A549 (cell line): ENCODE results near the gene ADGRF5. TPM values are rescaled to one million over a fixed set of nuclear protein-coding genes. Genes with fewer than 3 reads are reported as not detected.

Source experiments
- ATAC-seq, 2 experiments: fragments of 200-7000 bp in 1 of 2; fragments of >200 bp in 1 of 2; cut with Nextera tagmentation in 1 of 2; cut with Tn5 transposase in 1 of 2; 3 replicates each; pipeline versions ENCODE4 v1.8.0 to v1.9.1; 2018 to 2020; ENCODE audit warnings: mild to moderate bottlenecking in 1 of 2, moderate library complexity in 1 of 2
- CTCF ChIA-PET: fragments of 300-600 bp; sonication (Branson Sonifier 250); formaldehyde crosslinking; extraction: SDS; loops from one replicate; lab custom pipeline; 2021; ENCODE audit warnings: antibody characterized with exemption, inconsistent platforms; lab: Yijun Ruan, JAX
- POLR2A ChIA-PET: fragments of 350-600 bp; formaldehyde crosslinking; extraction: SDS; loops from one replicate; lab custom pipeline; 2021; ENCODE audit warnings: antibody characterized with exemption, inconsistent platforms; lab: Yijun Ruan, JAX
- DNase-seq, 2 experiments: peaks; one replicate each; pipeline versions ENCODE4 v3.0.0 to v3.0.0-alpha.2; 2011 to 2016; ENCODE audit warnings: low read depth in 1 of 2, low spot score in 1 of 2
- FAIRE-seq: peaks from 2 replicates; lab custom pipeline; 2011; peaks lifted over from hg19 to GRCh38; lab: Jason Lieb, UNC
- H3K27ac ChIP-seq, 2 experiments: fragments of >200 bp; sonication (Bioruptor Twin); formaldehyde crosslinking; 3 replicates each; pipeline ENCODE4 v1.5.1; 2016 to 2017
- H3K4me1 ChIP-seq: fragments of >200 bp; sonication (Bioruptor Twin); formaldehyde crosslinking; 3 replicates; pipeline ENCODE4 v1.6.1; 2016
- H3K4me2 ChIP-seq: fragments of >200 bp; sonication (Bioruptor Twin); formaldehyde crosslinking; 3 replicates; pipeline ENCODE4 v1.6.1; 2016
- H3K4me3 ChIP-seq: fragments of >200 bp; sonication (Bioruptor Twin); formaldehyde crosslinking; 3 replicates; pipeline ENCODE4 v1.5.1; 2016
- H3K9me3 ChIP-seq: fragments of >200 bp; sonication (Bioruptor Twin); formaldehyde crosslinking; 3 replicates; pipeline ENCODE4 v1.6.1; 2016
- CEBPB ChIP-seq, 2 experiments: fragments of >200 bp in 1 of 2; sonication (Bioruptor Twin) in 1 of 2; formaldehyde crosslinking in 1 of 2; IDR thresholded peaks; 2 replicates each; pipeline ENCODE4 v1.6.1; 2012 to 2016
- CHD2 ChIP-seq: fragments of 150-350 bp; IDR thresholded peaks from 2 replicates; pipeline ENCODE4 v1.6.1; 2014; ENCODE audit warnings: low read length; ENCODE audit not compliant: partially characterized antibody
- CHD4 ChIP-seq: fragments of 200-600 bp; sonication (generic); IDR thresholded peaks from 2 replicates; pipeline ENCODE4 v1.6.1; 2016; ENCODE audit warnings: antibody characterized with exemption, mild to moderate bottlenecking, borderline replicate concordance
- EHF ChIP-seq: fragments of 250-450 bp; sonication (Bioruptor Pico); IDR thresholded peaks from 2 replicates; pipeline ENCODE4 v1.5.0; 2020; ENCODE audit warnings: mild to moderate bottlenecking
- FOSL2 ChIP-seq, 2 experiments: fragments of 450-650 bp in 1 of 2; fragments of >200 bp in 1 of 2; sonication (Bioruptor Twin) in 1 of 2; formaldehyde crosslinking; IDR thresholded peaks; 2 replicates each; pipeline versions ENCODE4 v1.5.0 to v1.6.1; 2016 to 2020; ENCODE audit warnings: mild to moderate bottlenecking in 1 of 2, moderate library complexity in 1 of 2
- HES2 ChIP-seq: fragments of >200 bp; sonication (Bioruptor Twin); formaldehyde crosslinking; IDR thresholded peaks from 2 replicates; pipeline ENCODE4 v1.6.1; 2016
- HEYL ChIP-seq: fragments of 250-450 bp; sonication (Bioruptor Pico); IDR thresholded peaks from 2 replicates; pipeline ENCODE4 v1.8.0; 2021; ENCODE audit warnings: mild to moderate bottlenecking, moderate library complexity
- KDM5A ChIP-seq: fragments of 200-600 bp; sonication (generic); IDR thresholded peaks from 2 replicates; pipeline ENCODE4 v1.6.1; 2016; ENCODE audit warnings: antibody characterized with exemption, mild to moderate bottlenecking
- MYC ChIP-seq: IDR thresholded peaks from 2 replicates; pipeline ENCODE4 v1.6.1; 2012; ENCODE audit warnings: mild to moderate bottlenecking, inconsistent platforms, low read length, improper control_type of control experiment, borderline replicate concordance
- NFE2L2 ChIP-seq: fragments of 150-350 bp; conservative IDR thresholded peaks from 2 replicates; pipeline ENCODE4 v1.6.1; 2014; ENCODE audit warnings: low read length
- NR3C1 ChIP-seq: fragments of >200 bp; sonication (Bioruptor Twin); formaldehyde crosslinking; IDR thresholded peaks from 3 replicates; pipeline ENCODE4 v1.6.1; 2017
- RAD21 ChIP-seq, 2 experiments: fragments of >200 bp in 1 of 2; sonication (Bioruptor Twin) in 1 of 2; formaldehyde crosslinking in 1 of 2; IDR thresholded peaks in 1 of 2; conservative IDR thresholded peaks in 1 of 2; 2 replicates in 1 of 2; 3 replicates in 1 of 2; pipeline ENCODE4 v1.6.1; 2012 to 2018; ENCODE audit warnings: inconsistent platforms in 1 of 2
- RCOR1 ChIP-seq: fragments of 150-350 bp; IDR thresholded peaks from 2 replicates; pipeline ENCODE4 v1.6.1; 2014; ENCODE audit warnings: antibody characterized with exemption, low read length, low read depth
- SMC3 ChIP-seq: fragments of >200 bp; sonication (Bioruptor Twin); formaldehyde crosslinking; IDR thresholded peaks from 3 replicates; pipeline ENCODE4 v1.6.1; 2018; ENCODE audit warnings: inconsistent platforms
- ZFP36 ChIP-seq: fragments of 450-650 bp; IDR thresholded peaks from 2 replicates; pipeline ENCODE4 v1.6.1; 2014; ENCODE audit warnings: borderline replicate concordance; ENCODE audit not compliant: partially characterized antibody
- ZNF302 ChIP-seq: fragments of 250-450 bp; sonication (Bioruptor Pico); IDR thresholded peaks from 2 replicates; pipeline ENCODE4 v1.9.0; 2021; ENCODE audit warnings: inconsistent platforms, mild to moderate bottlenecking, moderate library complexity
- ZSCAN20 ChIP-seq: fragments of 250-450 bp; sonication (Bioruptor Pico); IDR thresholded peaks from 2 replicates; pipeline ENCODE4 v1.8.0; 2022; ENCODE audit warnings: mild to moderate bottlenecking, moderate library complexity
- WGBS: methylation state at CpG from one replicate; pipeline ENCODE4 v1.1.6; 2017; ENCODE audit errors: missing lambda C conversion rate; 5-methylcytosine and 5-hydroxymethylcytosine counted together
- polyA plus RNA-seq, 4 experiments: library from polyadenylated mRNA; depleted of rRNA in 3 of 4; stranded (reverse); fragments of >200 nt; fragmentation: RNase III in 1 of 4; extraction: RNeasy Plus Mini Kit Qiagen cat#74134 plus additional on column Dnase treatment in 1 of 4; gene quantifications; 2 replicates in 3 of 4; 3 replicates in 1 of 4; pipeline ENCODE4 v1.2.3, GENCODE V29; 2011 to 2017
- TF ChIP-seq, protein P1 (sequence below): IDR thresholded peaks from 2 replicates; pipeline ENCODE4 v1.6.1; 2012; ENCODE audit warnings: low read depth, borderline replicate concordance
- TF ChIP-seq, protein P2 (sequence below): fragments of 200-600 bp; sonication (generic); IDR thresholded peaks from 2 replicates; pipeline ENCODE4 v1.6.1; 2016; ENCODE audit warnings: antibody characterized with exemption, mild to moderate bottlenecking, moderate library complexity
- TF ChIP-seq, protein P3 (sequence below): fragments of 250-450 bp; sonication (Bioruptor Pico); IDR thresholded peaks from 2 replicates; pipeline ENCODE4 v1.5.0; 2020; ENCODE audit warnings: low read depth, mild to moderate bottlenecking, moderate library complexity
- TF ChIP-seq, protein P4 (sequence below): fragments of 250-450 bp; sonication (Bioruptor Pico); IDR thresholded peaks from 2 replicates; pipeline ENCODE4 v1.5.0; 2021; ENCODE audit warnings: mild to moderate bottlenecking, moderate library complexity, borderline replicate concordance

ADGRF5 gene
- polyA plus RNA-seq, 2 of the 4 experiments (the other 2 are of a cell fraction), result not detected

GRCh38 chr6:46895930-46896329, 25.8 kb downstream of the ADGRF5 start:
- WGBS, result 84% methylated on average over 7 of the region's 7 CpGs
- TF ChIP-seq, protein P1, sequence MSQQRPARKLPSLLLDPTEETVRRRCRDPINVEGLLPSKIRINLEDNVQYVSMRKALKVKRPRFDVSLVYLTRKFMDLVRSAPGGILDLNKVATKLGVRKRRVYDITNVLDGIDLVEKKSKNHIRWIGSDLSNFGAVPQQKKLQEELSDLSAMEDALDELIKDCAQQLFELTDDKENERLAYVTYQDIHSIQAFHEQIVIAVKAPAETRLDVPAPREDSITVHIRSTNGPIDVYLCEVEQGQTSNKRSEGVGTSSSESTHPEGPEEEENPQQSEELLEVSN, result no peak
- TF ChIP-seq, protein P2, sequence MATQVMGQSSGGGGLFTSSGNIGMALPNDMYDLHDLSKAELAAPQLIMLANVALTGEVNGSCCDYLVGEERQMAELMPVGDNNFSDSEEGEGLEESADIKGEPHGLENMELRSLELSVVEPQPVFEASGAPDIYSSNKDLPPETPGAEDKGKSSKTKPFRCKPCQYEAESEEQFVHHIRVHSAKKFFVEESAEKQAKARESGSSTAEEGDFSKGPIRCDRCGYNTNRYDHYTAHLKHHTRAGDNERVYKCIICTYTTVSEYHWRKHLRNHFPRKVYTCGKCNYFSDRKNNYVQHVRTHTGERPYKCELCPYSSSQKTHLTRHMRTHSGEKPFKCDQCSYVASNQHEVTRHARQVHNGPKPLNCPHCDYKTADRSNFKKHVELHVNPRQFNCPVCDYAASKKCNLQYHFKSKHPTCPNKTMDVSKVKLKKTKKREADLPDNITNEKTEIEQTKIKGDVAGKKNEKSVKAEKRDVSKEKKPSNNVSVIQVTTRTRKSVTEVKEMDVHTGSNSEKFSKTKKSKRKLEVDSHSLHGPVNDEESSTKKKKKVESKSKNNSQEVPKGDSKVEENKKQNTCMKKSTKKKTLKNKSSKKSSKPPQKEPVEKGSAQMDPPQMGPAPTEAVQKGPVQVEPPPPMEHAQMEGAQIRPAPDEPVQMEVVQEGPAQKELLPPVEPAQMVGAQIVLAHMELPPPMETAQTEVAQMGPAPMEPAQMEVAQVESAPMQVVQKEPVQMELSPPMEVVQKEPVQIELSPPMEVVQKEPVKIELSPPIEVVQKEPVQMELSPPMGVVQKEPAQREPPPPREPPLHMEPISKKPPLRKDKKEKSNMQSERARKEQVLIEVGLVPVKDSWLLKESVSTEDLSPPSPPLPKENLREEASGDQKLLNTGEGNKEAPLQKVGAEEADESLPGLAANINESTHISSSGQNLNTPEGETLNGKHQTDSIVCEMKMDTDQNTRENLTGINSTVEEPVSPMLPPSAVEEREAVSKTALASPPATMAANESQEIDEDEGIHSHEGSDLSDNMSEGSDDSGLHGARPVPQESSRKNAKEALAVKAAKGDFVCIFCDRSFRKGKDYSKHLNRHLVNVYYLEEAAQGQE, result no peak
- TF ChIP-seq RAD21 (conservative IDR thresholded peaks at IDR 0.05 in 1 of 2, IDR thresholded peaks at IDR 0.05 in 1 of 2) (no peak), NR3C1 (no peak), CEBPB (IDR thresholded peaks at IDR 0.05) (no peak), ZNF302 (CRISPR knock-in tag) (no peak)
- ChIA-PET CTCF (interaction anchor here (1.8 kb wide), 1 partner anchor 48 kb away, joined by 5 read pairs; no protein-coding TSS in a partner anchor), POLR2A (no interaction called here)
- DNase-seq (no peak), FAIRE-seq (no peak), ATAC-seq (no peak)
- Histone ChIP-seq H3K4me2 (no peak overlapping the region), H3K9me3 (no peaks in the 10 kb centered on the region), H3K4me3 (no peak overlapping the region), H3K4me1 (no peaks in the 10 kb centered on the region), H3K27ac (no peak overlapping the region)

DNA sequence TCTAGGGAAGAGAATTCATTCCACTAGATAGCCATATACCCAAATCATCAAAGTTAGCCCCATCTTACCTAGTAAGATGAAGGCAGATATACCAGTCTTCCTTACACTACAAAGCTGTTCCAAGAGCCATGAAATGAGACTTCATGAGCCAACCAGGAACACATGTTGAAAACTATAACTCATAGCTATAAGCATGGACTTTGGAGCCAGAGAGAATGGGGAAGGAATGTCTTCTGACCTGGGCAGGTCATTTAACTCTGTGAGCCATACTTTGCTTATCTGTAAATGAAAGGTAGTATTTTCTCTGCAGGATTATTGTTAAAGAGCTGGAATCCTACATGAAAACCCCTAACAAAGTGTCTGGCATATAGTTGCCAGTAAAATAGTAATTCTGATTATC, 27.3 kb downstream of the ADGRF5 start:
- Histone ChIP-seq H3K4me2 (no peak overlapping the region), H3K4me3 (no peak overlapping the region), H3K4me1 (no peaks in the 10 kb centered on the region), H3K27ac (no peak overlapping the region), H3K9me3 (no peaks in the 10 kb centered on the region)
- DNase-seq, result no peak
- no peak for FAIRE-seq
- ChIA-PET CTCF (interaction anchor here (1.8 kb wide), 1 partner anchor 46 kb away, joined by 5 read pairs; no protein-coding TSS in a partner anchor), POLR2A (no interaction called here)
- no peak for TF ChIP-seq ZFP36
- TF ChIP-seq, protein P1, result no peak
- ATAC-seq, result no peak

DNA sequence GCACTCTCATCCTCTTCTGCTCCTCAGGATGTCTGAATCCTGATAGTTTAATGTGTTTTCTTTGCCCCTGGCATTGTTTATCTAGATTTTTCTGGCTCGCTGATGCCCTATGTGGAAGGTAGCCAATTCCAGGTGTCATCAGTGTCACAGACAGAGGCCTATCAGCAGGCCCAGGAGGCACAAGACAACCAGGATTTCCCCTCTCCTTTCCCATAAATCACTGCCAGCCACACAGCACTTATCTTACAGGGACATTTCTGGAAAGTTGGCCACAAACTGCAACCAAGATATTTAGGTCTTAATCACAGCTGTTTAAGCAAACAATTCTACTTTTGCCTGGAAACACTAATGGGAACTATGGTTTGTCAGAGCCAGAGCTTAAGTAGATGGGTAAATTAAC, 28.1 kb downstream of the ADGRF5 start:
- Histone ChIP-seq H3K4me3 (no peak overlapping the region), H3K4me2 (no peak overlapping the region), H3K4me1 (no peaks in the 10 kb centered on the region), H3K9me3 (no peaks in the 10 kb centered on the region), H3K27ac (no peak overlapping the region)
- no peak for TF ChIP-seq RCOR1
- DNase-seq, result no peak
- no peak for FAIRE-seq
- 13% methylated on average over 1 of the region's 1 CpG for WGBS
- POLR2A ChIA-PET, result no interaction called here
- no peak for ATAC-seq
- CTCF ChIA-PET, result no interaction called here

DNA sequence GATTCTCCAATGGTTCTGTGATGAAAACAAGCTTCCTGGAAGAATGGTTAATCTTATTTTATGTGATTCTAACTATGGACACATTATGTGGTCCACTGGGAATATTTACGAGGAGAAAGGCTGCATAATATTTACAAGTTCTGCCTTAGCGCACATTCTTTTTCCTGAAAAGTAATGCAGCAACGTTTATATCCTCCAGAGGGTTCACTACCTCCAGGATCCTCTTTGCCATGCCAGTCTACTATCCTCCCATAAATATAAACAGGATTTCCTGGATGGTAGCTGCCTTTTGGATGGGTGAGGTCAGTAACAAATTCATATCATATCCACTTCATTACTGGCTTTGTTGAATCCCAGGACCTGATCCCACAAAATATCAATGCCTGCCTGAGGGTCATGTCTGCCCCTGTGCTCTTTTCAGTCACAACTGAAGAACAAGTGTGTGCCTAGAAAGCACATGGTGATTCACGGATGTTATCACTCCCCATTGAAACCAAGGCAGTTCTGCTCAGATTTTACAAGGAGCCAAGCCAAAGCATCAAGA, 30.4 kb downstream of the ADGRF5 start:
- Histone ChIP-seq H3K9me3 (no peaks in the 10 kb centered on the region), H3K4me2 (no peak overlapping the region), H3K4me1 (no peaks in the 10 kb centered on the region), H3K27ac (no peak overlapping the region), H3K4me3 (no peak overlapping the region)
- 34% methylated on average over 4 of the region's 4 CpGs for WGBS
- DNase-seq, result no peak
- no peak for FAIRE-seq
- ATAC-seq, result no peak
- POLR2A ChIA-PET, result no interaction called here
- CTCF ChIA-PET, result interaction anchor here (0.8 kb wide), 1 partner anchor 13 kb away, joined by 3 read pairs; no protein-coding TSS in a partner anchor
- TF ChIP-seq CHD4 (no peak), ZSCAN20 (no peak), HEYL (no peak), NFE2L2 (no peak), EHF (CRISPR knock-in tag) (no peak), MYC (no peak), HES2 (no peak), ZNF302 (CRISPR knock-in tag) (no peak), KDM5A (no peak), FOSL2 (IDR thresholded peaks at IDR 0.05) (no peak), FOSL2 (CRISPR knock-in tag; IDR thresholded peaks at IDR 0.05) (no peak), CHD2 (no peak), SMC3 (no peak)
- TF ChIP-seq, protein P3, sequence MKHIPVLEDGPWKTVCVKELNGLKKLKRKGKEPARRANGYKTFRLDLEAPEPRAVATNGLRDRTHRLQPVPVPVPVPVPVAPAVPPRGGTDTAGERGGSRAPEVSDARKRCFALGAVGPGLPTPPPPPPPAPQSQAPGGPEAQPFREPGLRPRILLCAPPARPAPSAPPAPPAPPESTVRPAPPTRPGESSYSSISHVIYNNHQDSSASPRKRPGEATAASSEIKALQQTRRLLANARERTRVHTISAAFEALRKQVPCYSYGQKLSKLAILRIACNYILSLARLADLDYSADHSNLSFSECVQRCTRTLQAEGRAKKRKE (CRISPR knock-in tag), result no peak
- TF ChIP-seq, protein P4, sequence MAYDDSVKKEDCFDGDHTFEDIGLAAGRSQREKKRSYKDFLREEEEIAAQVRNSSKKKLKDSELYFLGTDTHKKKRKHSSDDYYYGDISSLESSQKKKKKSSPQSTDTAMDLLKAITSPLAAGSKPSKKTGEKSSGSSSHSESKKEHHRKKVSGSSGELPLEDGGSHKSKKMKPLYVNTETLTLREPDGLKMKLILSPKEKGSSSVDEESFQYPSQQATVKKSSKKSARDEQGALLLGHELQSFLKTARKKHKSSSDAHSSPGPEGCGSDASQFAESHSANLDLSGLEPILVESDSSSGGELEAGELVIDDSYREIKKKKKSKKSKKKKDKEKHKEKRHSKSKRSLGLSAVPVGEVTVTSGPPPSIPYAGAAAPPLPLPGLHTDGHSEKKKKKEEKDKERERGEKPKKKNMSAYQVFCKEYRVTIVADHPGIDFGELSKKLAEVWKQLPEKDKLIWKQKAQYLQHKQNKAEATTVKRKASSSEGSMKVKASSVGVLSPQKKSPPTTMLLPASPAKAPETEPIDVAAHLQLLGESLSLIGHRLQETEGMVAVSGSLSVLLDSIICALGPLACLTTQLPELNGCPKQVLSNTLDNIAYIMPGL (CRISPR knock-in tag), result no peak
